ENCODE measurements around the gene PALLD. TPM values are rescaled to one million over a fixed set of nuclear protein-coding genes. Genes with fewer than 3 reads are reported as not detected.
A peak's percentile ranks its signal among the peaks of the same experiment; 100 is the strongest.

Gene PALLD
- total RNA-seq, 1 donor from 2014 or later = 179 TPM

DNA sequence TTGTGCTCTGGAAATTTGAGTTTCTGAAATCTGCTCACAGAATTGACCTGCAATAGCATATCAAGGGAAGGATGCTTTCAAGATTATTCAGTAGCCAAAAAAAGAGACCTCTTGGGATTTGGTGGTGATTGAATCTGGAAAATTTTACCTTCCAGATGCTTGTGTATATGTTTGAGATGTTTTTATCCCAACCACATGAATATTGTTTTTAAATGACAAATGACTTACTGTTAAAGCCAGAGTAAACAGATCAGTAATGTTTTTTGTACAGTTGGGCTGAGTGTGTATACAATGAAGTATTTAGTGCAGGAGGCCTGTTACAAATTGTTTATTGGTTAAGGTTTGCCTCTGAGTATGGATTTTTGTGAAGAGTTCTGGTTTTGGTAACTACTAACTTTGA is 386.7 kb downstream of the PALLD start:
- intact Hi-C loops (cut with DNase I) = no loop called here
- Histone ChIP-seq H3K9me3 (no peaks in the 10 kb centered on the region), H3K27me3 (no peaks in the 10 kb centered on the region), H3K36me3 (peaks cover 8% of the 10 kb centered on the region), H3K4me1 (peaks cover 38% of the 10 kb centered on the region), H3K4me3 (no peak overlapping the region), H3K27ac (no peak overlapping the region)
- ATAC-seq (no peak), DNase-seq (no peak)
- TF ChIP-seq, protein P1, sequence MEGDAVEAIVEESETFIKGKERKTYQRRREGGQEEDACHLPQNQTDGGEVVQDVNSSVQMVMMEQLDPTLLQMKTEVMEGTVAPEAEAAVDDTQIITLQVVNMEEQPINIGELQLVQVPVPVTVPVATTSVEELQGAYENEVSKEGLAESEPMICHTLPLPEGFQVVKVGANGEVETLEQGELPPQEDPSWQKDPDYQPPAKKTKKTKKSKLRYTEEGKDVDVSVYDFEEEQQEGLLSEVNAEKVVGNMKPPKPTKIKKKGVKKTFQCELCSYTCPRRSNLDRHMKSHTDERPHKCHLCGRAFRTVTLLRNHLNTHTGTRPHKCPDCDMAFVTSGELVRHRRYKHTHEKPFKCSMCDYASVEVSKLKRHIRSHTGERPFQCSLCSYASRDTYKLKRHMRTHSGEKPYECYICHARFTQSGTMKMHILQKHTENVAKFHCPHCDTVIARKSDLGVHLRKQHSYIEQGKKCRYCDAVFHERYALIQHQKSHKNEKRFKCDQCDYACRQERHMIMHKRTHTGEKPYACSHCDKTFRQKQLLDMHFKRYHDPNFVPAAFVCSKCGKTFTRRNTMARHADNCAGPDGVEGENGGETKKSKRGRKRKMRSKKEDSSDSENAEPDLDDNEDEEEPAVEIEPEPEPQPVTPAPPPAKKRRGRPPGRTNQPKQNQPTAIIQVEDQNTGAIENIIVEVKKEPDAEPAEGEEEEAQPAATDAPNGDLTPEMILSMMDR (IDR thresholded peaks at IDR 0.05) = no peak

DNA sequence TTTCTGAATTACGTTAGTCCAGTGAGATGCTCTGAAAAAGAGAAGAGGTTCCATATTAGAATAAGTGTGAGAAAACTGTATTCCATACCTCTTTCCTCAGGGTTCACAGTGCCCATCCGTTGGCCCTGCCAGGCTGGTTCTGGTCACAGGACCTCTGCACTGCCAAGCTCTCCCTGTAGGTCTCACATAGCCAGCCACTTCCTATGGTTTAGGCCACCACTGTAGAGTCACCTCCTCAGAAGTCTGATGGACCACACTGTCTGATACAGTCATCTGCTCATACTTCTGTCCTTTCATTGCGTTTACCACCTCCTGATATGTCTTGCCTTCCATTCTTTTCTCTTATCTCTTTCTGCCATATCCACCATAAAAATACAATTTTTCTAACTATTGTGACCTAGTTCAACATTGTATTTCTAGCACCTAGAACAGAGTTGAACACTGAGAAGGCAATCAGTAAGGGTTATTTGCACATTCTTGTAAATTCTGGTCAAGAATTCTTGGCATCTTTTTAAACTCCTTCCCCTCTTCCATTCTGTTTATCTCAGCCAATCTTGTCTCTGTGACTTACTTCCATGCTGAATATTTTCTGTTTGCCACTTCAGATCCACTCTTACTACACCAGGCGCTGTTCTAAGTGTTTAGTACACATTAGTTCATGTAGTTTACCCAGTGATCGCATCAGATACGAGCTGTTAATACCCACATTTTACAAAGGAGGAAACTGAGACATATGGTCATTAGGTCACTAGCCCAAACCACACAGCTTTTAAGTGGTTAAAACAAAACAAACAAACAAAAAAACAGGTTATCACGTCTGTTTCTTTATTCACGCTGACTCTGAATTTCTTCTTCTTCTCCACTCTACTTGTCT is 387.6 kb downstream of the PALLD start:
- intact Hi-C loops (cut with DNase I) = no loop called here
- Histone ChIP-seq H3K36me3 (peaks cover 10% of the 10 kb centered on the region), H3K4me1 (peaks cover 31% of the 10 kb centered on the region), H3K4me3 (no peak overlapping the region), H3K27ac (no peak overlapping the region), H3K9me3 (no peaks in the 10 kb centered on the region), H3K27me3 (no peaks in the 10 kb centered on the region)
- TF ChIP-seq, protein P1 (IDR thresholded peaks at IDR 0.05) = no peak
- ATAC-seq (peak; percentile 53), DNase-seq (no peak)

DNA sequence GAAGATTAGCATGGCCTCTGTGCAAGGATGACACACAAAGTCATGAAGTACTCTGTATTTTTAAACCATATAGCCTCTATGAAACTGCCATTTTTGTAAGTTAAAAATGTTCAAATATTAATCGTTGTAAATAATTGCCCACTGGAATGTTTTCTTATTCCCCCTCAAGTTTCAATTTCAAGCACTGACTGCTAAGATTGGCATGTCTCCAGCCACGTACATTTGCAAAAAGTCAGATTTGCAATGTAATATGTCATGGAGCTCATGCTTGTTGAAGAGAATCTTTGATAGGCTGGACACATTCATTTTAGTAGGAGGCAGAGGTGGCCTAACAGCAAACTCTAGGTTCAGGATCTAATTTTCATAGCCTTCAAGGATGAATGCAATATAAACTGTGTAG is 388.5 kb downstream of the PALLD start:
- TF ChIP-seq, protein P1 (IDR thresholded peaks at IDR 0.05) = no peak
- no peak overlapping the region for H3K4me3 ChIP-seq
- ATAC-seq = no peak
- intact Hi-C loops (cut with DNase I) = no loop called here
- no peaks in the 10 kb centered on the region for H3K9me3 ChIP-seq
- no peaks in the 10 kb centered on the region for H3K27me3 ChIP-seq
- H3K4me1 ChIP-seq = peaks cover 22% of the 10 kb centered on the region
- no peak overlapping the region for H3K27ac ChIP-seq
- DNase-seq = no peak
- peaks cover 14% of the 10 kb centered on the region for H3K36me3 ChIP-seq

DNA sequence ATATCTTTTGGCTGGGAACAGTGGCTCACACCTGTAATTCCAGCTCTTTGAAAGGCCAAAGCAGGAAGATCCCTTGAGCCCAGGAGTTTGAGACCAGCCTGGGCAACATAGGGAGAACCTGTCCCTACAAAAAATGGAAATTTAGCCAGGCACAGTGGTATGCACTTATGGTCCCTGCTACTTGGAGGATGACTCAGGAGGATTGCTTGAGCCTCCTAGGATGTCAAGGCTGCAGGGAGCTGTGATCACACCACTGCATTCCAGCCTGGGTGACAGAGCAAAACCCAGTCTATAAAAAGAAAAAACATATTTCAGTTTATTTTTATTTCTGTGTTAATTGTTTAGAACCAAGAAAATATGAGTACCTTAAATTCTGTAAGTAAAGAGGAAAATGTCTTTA is 389.5 kb downstream of the PALLD start:
- no peak overlapping the region for H3K4me3 ChIP-seq
- no peak for ATAC-seq
- intact Hi-C loops (cut with DNase I) = no loop called here
- TF ChIP-seq, protein P1 (IDR thresholded peaks at IDR 0.05) = no peak
- peaks cover 13% of the 10 kb centered on the region for H3K4me1 ChIP-seq
- H3K27me3 ChIP-seq = no peaks in the 10 kb centered on the region
- H3K27ac ChIP-seq = no peak overlapping the region
- H3K9me3 ChIP-seq = no peaks in the 10 kb centered on the region
- DNase-seq = no peak
- H3K36me3 ChIP-seq = peaks cover 24% of the 10 kb centered on the region

DNA sequence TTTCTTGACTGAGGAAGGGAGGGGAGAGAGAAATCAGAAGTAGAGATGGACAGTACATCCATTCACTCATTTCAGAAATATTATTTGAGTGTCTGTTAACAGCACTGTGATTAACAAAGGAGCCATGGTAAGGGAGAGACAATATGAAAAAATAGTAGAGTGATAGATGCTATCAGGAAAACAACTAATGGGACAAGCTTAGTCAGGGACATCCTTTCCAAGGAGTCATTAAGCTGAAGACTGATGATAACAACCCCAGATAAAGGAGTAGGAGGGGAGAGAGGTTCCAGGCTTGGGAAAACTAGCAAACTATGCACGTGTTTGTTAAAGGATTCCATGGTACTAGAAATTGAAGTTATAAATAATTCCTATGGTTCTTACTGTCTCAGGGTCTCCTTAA is 391.0 kb downstream of the PALLD start:
- no peaks in the 10 kb centered on the region for H3K9me3 ChIP-seq
- H3K27ac ChIP-seq = no peak overlapping the region

More for the DNA sequence above, 391.0 kb downstream of the PALLD start:
- H3K4me3 ChIP-seq = no peak overlapping the region
- intact Hi-C loops (cut with DNase I) = no loop called here
- ATAC-seq = no peak
- peaks cover 36% of the 10 kb centered on the region for H3K36me3 ChIP-seq
- no peaks in the 10 kb centered on the region for H3K27me3 ChIP-seq
- peaks cover 13% of the 10 kb centered on the region for H3K4me1 ChIP-seq
- DNase-seq = no peak
- TF ChIP-seq, protein P1 (IDR thresholded peaks at IDR 0.05) = no peak

Measured in upper lobe of right lung (tissue), 1 donor.